Measurements from ENCODE around the gene PDXK. TPM values are rescaled to one million over a fixed set of nuclear protein-coding genes. Genes with fewer than 3 reads are reported as not detected.

PDXK gene
- total RNA-seq, 2 donors from 2014 or later: 90.9 to 105 TPM

DNA sequence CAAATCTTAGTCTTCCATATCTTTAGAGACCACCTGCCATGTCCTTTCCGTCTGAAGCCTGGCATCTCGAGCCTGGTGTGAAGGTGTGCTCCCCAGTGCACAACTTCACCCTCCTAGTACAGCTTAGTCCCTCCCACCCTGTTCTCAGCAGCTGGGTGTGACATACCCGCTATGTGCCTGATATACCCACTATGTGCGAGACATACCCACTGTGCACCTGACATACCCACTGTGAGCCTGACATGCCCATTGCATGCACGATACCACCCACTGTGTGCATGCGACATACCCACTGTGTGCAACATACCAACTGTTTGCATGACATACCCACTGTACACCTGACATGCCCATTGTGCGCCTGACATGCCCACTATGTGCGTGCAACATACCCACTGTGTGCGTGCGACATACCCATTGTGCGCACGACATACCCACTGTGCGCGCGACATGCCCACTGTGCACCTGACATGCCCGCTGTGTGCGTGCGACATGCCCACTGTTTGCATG lies 67.4 kb downstream of the PDXK start:
- 88 to 92% methylated on average over 18 of the region's 18 CpGs for WGBS, 2 experiments (ENCODE audit: insufficient coverage in 1 of 2, insufficient read length in 1 of 2)

DNA sequence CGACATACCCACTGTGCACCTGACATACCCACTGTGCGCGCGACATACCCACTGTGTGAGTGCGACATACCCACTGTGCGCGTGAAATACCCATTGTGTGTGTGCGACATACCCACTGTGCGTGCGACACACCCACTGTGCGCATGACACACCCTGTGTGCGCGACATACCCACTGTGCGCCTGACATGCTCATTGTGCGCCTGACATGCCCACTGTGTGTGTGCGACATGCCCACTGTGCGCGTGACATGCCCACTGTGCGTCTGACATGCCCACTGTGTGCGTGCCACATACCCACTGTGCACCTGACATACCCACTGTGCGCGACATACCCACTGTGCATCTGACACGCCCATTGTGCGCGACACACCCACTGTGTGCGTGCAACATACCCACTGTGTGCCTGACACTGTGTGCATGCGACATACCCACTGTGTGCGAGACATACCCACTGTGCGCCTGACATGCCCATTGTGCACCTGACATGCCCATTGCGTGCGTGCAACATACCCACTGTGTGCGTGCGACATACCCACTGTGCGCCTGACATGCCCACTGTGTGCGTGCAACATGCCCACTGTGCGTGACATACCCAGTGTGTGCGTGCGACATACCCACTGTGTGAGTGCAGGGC lies 68.0 kb downstream of the PDXK start:
- 94 to 96% methylated on average over 38 of the region's 38 CpGs for WGBS, 2 experiments (ENCODE audit: insufficient coverage in 1 of 2, insufficient read length in 1 of 2)
- peaks cover 2% of the 10 kb centered on the region for H3K27me3 Mint-ChIP-seq (ENCODE audit: insufficient read depth)
- H3K9ac ChIP-seq (ENCODE audit: extremely low read depth, low read length, poor library complexity, severe bottlenecking): no peak overlapping the region
- H3K4me3 Mint-ChIP-seq: no peak overlapping the region
- peaks cover 3% of the 10 kb centered on the region for H3K4me1 Mint-ChIP-seq
- H3K4me3 ChIP-seq (ENCODE audit: low read length): no peak overlapping the region
- H3K27ac Mint-ChIP-seq: no peak overlapping the region
- H3K27me3 ChIP-seq (ENCODE audit: control insufficient read depth, insufficient read depth, low read length, poor library complexity, severe bottlenecking): no peaks in the 10 kb centered on the region
- peaks cover 11% of the 10 kb centered on the region for H3K36me3 ChIP-seq (ENCODE audit: control insufficient read depth, insufficient read depth, low read length)
- H3K36me3 Mint-ChIP-seq (ENCODE audit: low read depth): peaks cover 6% of the 10 kb centered on the region
- no peaks in the 10 kb centered on the region for H3K4me1 ChIP-seq (ENCODE audit: control insufficient read depth, insufficient read depth, low read length)
- TF ChIP-seq, protein P1, sequence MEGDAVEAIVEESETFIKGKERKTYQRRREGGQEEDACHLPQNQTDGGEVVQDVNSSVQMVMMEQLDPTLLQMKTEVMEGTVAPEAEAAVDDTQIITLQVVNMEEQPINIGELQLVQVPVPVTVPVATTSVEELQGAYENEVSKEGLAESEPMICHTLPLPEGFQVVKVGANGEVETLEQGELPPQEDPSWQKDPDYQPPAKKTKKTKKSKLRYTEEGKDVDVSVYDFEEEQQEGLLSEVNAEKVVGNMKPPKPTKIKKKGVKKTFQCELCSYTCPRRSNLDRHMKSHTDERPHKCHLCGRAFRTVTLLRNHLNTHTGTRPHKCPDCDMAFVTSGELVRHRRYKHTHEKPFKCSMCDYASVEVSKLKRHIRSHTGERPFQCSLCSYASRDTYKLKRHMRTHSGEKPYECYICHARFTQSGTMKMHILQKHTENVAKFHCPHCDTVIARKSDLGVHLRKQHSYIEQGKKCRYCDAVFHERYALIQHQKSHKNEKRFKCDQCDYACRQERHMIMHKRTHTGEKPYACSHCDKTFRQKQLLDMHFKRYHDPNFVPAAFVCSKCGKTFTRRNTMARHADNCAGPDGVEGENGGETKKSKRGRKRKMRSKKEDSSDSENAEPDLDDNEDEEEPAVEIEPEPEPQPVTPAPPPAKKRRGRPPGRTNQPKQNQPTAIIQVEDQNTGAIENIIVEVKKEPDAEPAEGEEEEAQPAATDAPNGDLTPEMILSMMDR (conservative IDR thresholded peaks at IDR 0.05): no peak
- H3K9me3 ChIP-seq (ENCODE audit: control insufficient read depth, low read length): no peaks in the 10 kb centered on the region
- H3K9me3 Mint-ChIP-seq: no peaks in the 10 kb centered on the region
- H3K27ac ChIP-seq (ENCODE audit: low read depth, low read length): no peak overlapping the region
- DNase-seq: no peak

More for the DNA sequence above, 67.4 kb downstream of the PDXK start:
- H3K27ac Mint-ChIP-seq: no peak overlapping the region
- H3K36me3 Mint-ChIP-seq (ENCODE audit: low read depth): peaks cover 3% of the 10 kb centered on the region
- TF ChIP-seq, protein P1 (conservative IDR thresholded peaks at IDR 0.05): no peak
- H3K4me3 Mint-ChIP-seq: no peak overlapping the region
- Histone ChIP-seq H3K9ac (ENCODE audit: extremely low read depth, low read length, poor library complexity, severe bottlenecking) (no peak overlapping the region), H3K27me3 (ENCODE audit: control insufficient read depth, insufficient read depth, low read length, poor library complexity, severe bottlenecking) (no peaks in the 10 kb centered on the region), H3K36me3 (ENCODE audit: control insufficient read depth, insufficient read depth, low read length) (peaks cover 7% of the 10 kb centered on the region), H3K4me3 (ENCODE audit: low read length) (no peak overlapping the region), H3K27ac (ENCODE audit: low read depth, low read length) (no peak overlapping the region), H3K4me1 (ENCODE audit: control insufficient read depth, insufficient read depth, low read length) (no peaks in the 10 kb centered on the region), H3K9me3 (ENCODE audit: control insufficient read depth, low read length) (no peaks in the 10 kb centered on the region)
- H3K9me3 Mint-ChIP-seq: no peaks in the 10 kb centered on the region
- H3K4me1 Mint-ChIP-seq: peaks cover 3% of the 10 kb centered on the region
- H3K27me3 Mint-ChIP-seq (ENCODE audit: insufficient read depth): peaks cover 2% of the 10 kb centered on the region
- DNase-seq: no peak

DNA sequence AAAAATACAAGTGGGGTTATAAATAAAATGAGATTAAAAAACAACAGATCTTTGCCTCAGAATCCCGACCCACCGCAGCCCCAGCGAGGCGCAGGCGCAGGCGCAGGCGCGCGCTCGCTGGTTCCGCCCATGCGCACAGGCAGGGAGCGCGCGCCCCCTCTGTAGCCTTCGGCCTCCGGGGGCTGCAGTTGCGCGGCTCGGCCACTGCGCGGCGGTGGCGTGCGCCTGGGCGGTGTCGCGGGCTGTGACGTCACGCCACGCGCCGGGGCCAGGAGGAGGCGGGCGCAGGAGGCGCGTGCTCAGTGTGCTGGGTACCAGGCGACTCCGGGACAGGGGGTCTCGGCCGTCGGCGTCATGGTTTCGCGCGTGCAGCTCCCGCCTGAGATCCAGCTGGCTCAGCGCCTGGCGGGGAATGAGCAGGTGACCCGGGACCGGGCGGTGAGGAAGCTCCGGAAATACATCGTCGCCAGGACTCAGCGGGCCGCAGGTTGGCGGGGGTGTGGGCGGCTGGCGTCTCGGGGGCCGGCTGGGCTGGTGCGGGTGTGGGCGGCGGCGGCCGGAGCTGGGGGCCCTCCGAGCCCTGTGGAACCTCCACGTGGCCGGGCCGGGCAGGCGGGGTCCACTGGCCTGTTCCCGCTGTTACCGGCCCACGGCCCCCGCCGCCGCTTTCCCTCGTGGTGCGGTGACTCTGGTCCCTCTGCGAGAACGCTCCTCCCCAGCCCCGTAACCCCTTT lies 70.5 kb downstream of the PDXK start, which contains the start of gene RRP1:
TSS of gene RRP1 (plus strand) at position 302 of the 734 bp plus-strand sequence. CDS start at position 355, 53 bp downstream.
- Mint-ChIP-seq H3K9me3 (no peaks in the 10 kb centered on the region), H3K27ac (peak within 1 kb of the TSS; percentile 96), H3K36me3 (ENCODE audit: low read depth) (peaks cover 29% of the 10 kb centered on the region)

More for the DNA sequence above, 70.5 kb downstream of the PDXK start, which contains the start of gene RRP1:
- Mint-ChIP-seq H3K4me3 (peak within 1 kb of the TSS; percentile 94), H3K27me3 (ENCODE audit: insufficient read depth) (peaks cover 2% of the 10 kb centered on the region), H3K4me1 (peaks cover 3% of the 10 kb centered on the region)
- TF ChIP-seq, protein P1 (conservative IDR thresholded peaks at IDR 0.05): peak; percentile 97
- DNase-seq: peak; percentile 96
- WGBS, 2 experiments (ENCODE audit: insufficient coverage in 1 of 2, insufficient read length in 1 of 2): 0% methylated on average over 26 to 83 of the region's 83 CpGs
- Histone ChIP-seq H3K27ac (ENCODE audit: low read depth, low read length) (peak within 1 kb of the TSS; percentile 57), H3K4me3 (ENCODE audit: low read length) (peak within 1 kb of the TSS; percentile 94), H3K9ac (ENCODE audit: extremely low read depth, low read length, poor library complexity, severe bottlenecking) (peak within 1 kb of the TSS; percentile 77), H3K36me3 (ENCODE audit: control insufficient read depth, insufficient read depth, low read length) (peaks cover 35% of the 10 kb centered on the region), H3K9me3 (ENCODE audit: control insufficient read depth, low read length) (no peaks in the 10 kb centered on the region), H3K4me1 (ENCODE audit: control insufficient read depth, insufficient read depth, low read length) (no peaks in the 10 kb centered on the region), H3K27me3 (ENCODE audit: control insufficient read depth, insufficient read depth, low read length, poor library complexity, severe bottlenecking) (no peaks in the 10 kb centered on the region)

Measured in endodermal cell (in vitro differentiated cells).